Keratinocyte (primary cell): ENCODE measurements around the gene ANXA8. TPM values are rescaled to one million over a fixed set of nuclear protein-coding genes. Genes with fewer than 3 reads are reported as not detected.

Experiments used
- DNase-seq: peaks from one replicate; pipeline ENCODE4 v3.0.0-alpha.2; 2011; ENCODE audit warnings: low read depth, missing footprints, low spot score
- FAIRE-seq: peaks from 2 replicates; lab custom pipeline; 2011; peaks lifted over from hg19 to GRCh38; lab: Jason Lieb, UNC
- H2AFZ ChIP-seq: 2 replicates; pipeline ENCODE4 v1.6.0; 2012; ENCODE audit warnings: low read length, control low read depth, inconsistent platforms; ENCODE audit not compliant: control insufficient read depth
- H3K27ac ChIP-seq: 2 replicates; pipeline ENCODE4 v1.5.1; 2011; ENCODE audit warnings: low read length; ENCODE audit not compliant: control insufficient read depth, insufficient read depth
- H3K27me3 ChIP-seq: 3 replicates; pipeline ENCODE4 v1.6.0; 2011; ENCODE audit warnings: low read length; ENCODE audit not compliant: control insufficient read depth, insufficient read depth; ENCODE audit errors: extremely low read depth
- H3K36me3 ChIP-seq, 2 experiments: 2 replicates in 1 of 2; 3 replicates in 1 of 2; pipeline ENCODE4 v1.5.1; 2011; ENCODE audit warnings: low read length in 2 of 2, mild to moderate bottlenecking in 1 of 2; ENCODE audit not compliant: control insufficient read depth in 2 of 2, insufficient read depth in 2 of 2; ENCODE audit errors: extremely low read depth in 1 of 2
- H3K4me1 ChIP-seq: 3 replicates; pipeline ENCODE4 v1.5.1; 2011; ENCODE audit warnings: low read length; ENCODE audit not compliant: control insufficient read depth, insufficient read depth; ENCODE audit errors: extremely low read depth
- H3K4me2 ChIP-seq: 3 replicates; pipeline ENCODE4 v1.6.0; 2011; ENCODE audit warnings: low read depth, low read length; ENCODE audit not compliant: control insufficient read depth, insufficient read depth; ENCODE audit errors: extremely low read depth
- H3K4me3 ChIP-seq, 3 experiments: fragments of 200-600 bp in 1 of 3; sonication (generic) in 1 of 3; 2 replicates in 2 of 3; 3 replicates in 1 of 3; pipeline ENCODE4 v1.5.1; 2011 to 2016; ENCODE audit warnings: low read length in 3 of 3, mild to moderate bottlenecking in 3 of 3, control low read depth in 2 of 3, inconsistent platforms in 1 of 3, low read depth in 1 of 3, mixed read lengths in 1 of 3, mixed run types in 1 of 3, moderate library complexity in 1 of 3; ENCODE audit not compliant: control insufficient read depth in 2 of 3, insufficient read depth in 2 of 3; ENCODE audit errors: extremely low read depth in 1 of 3
- H3K79me2 ChIP-seq: 2 replicates; pipeline ENCODE4 v1.6.0; 2012; ENCODE audit warnings: low read length; ENCODE audit not compliant: control insufficient read depth, insufficient read depth
- H3K9ac ChIP-seq: 3 replicates; pipeline ENCODE4 v1.6.0; 2011; ENCODE audit warnings: low read length; ENCODE audit not compliant: control insufficient read depth, insufficient read depth; ENCODE audit errors: extremely low read depth
- H3K9me1 ChIP-seq: 3 replicates; pipeline ENCODE4 v1.6.0; 2011; ENCODE audit warnings: low read length; ENCODE audit not compliant: control insufficient read depth, insufficient read depth; ENCODE audit errors: extremely low read depth
- H3K9me3 ChIP-seq: 2 replicates; pipeline ENCODE4 v1.5.1; 2012; ENCODE audit warnings: low read depth, low read length; ENCODE audit not compliant: control insufficient read depth
- H4K20me1 ChIP-seq: 3 replicates; pipeline ENCODE4 v1.6.0; 2011; ENCODE audit warnings: low read length; ENCODE audit not compliant: control insufficient read depth, insufficient read depth; ENCODE audit errors: extremely low read depth
- EZH2 ChIP-seq: IDR thresholded peaks from one replicate; pipeline ENCODE4 v1.6.1; 2012; ENCODE audit warnings: inconsistent platforms, mild to moderate bottlenecking, low read length, moderate library complexity
- dilution Hi-C: fragments of 300-500 bp; cut with MboI; formaldehyde crosslinking; loops from one replicate; pipeline ENCODE4 v1.7.0; 2020; ENCODE audit warnings: low sequenced_read_pairs; ENCODE audit not compliant: extremely low pct_ligation_motif_present
- polyA plus RNA-seq, 5 experiments: library from polyadenylated mRNA; depleted of rRNA in 3 of 5; stranded (reverse) in 3 of 5; stranded (forward) in 1 of 5; unstranded in 1 of 5; fragments of >200 nt; gene quantifications; 1 replicate in 1 of 5; 2 replicates in 3 of 5; 3 replicates in 1 of 5; pipeline versions ENCODE4 v1.2.1 to v1.2.3, GENCODE V29; 2011 to 2012; ENCODE audit warnings: missing spikeins in 2 of 5, low read depth in 1 of 5, low replicate concordance in 1 of 5
- TF ChIP-seq, protein P1 (sequence below), 3 experiments: IDR thresholded peaks in 1 of 3; conservative IDR thresholded peaks in 1 of 3; optimal IDR thresholded peaks in 1 of 3; 2 replicates in 2 of 3; 3 replicates in 1 of 3; pipeline versions ENCODE3 to v1.5.1; 2011; ENCODE audit warnings: low read length in 3 of 3, mild to moderate bottlenecking in 3 of 3, moderate library complexity in 2 of 3, control low read depth in 1 of 3, inconsistent platforms in 1 of 3; ENCODE audit not compliant: insufficient read depth in 2 of 3; ENCODE audit errors: extremely low read depth in 1 of 3

Gene ANXA8
- polyA plus RNA-seq, 1 donor (not counting 4 experiments of a cell fraction or from before 2014, with no cell fraction given), result 820 TPM

GRCh38 chr10:47447209-47447608, 36.7 kb downstream of the ANXA8 start:
- dilution Hi-C loops, result no loop called here
- Histone ChIP-seq H3K36me3 (no peaks in the 10 kb centered on the region), H3K9ac (no peak overlapping the region), H3K9me1 (no peaks in the 10 kb centered on the region), H3K4me1 (no peaks in the 10 kb centered on the region), H3K4me2 (no peak overlapping the region), H3K79me2 (no peaks in the 10 kb centered on the region), H3K27me3 (no peaks in the 10 kb centered on the region), H3K9me3 (peaks cover 3% of the 10 kb centered on the region), H3K27ac (no peak overlapping the region), H4K20me1 (no peaks in the 10 kb centered on the region), H3K4me3 (no peak overlapping the region), H2AFZ (no peak overlapping the region)
- DNase-seq (no peak), FAIRE-seq (no peak)
- no peak for TF ChIP-seq EZH2
- TF ChIP-seq, protein P1, sequence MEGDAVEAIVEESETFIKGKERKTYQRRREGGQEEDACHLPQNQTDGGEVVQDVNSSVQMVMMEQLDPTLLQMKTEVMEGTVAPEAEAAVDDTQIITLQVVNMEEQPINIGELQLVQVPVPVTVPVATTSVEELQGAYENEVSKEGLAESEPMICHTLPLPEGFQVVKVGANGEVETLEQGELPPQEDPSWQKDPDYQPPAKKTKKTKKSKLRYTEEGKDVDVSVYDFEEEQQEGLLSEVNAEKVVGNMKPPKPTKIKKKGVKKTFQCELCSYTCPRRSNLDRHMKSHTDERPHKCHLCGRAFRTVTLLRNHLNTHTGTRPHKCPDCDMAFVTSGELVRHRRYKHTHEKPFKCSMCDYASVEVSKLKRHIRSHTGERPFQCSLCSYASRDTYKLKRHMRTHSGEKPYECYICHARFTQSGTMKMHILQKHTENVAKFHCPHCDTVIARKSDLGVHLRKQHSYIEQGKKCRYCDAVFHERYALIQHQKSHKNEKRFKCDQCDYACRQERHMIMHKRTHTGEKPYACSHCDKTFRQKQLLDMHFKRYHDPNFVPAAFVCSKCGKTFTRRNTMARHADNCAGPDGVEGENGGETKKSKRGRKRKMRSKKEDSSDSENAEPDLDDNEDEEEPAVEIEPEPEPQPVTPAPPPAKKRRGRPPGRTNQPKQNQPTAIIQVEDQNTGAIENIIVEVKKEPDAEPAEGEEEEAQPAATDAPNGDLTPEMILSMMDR (optimal IDR thresholded peaks at IDR 0.05 in 1 of 3, IDR thresholded peaks at IDR 0.05 in 1 of 3, conservative IDR thresholded peaks at IDR 0.05 in 1 of 3; ENCODE audit: extremely low read depth in 1 of 3, insufficient read depth in 2 of 3, low read length in 3 of 3), result no peak

DNA sequence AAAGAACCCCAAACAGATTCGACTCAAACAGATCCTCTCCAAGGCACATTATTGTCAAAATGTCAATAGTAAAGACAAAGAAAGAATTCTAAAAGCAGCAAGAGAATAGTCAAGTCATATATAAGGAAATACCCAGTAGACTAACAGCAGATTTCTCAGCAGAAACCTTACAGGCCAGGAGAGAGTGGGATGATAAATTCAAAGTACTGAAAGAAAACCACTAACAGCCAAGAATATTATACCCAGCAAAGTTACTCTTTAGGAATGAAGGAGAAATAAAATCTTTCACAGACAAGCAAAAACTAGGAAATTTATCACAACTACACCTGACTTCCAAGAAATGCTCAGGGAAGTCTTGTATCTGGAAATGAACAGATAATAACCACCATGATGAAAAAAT, 38.2 kb downstream of the ANXA8 start:
- TF ChIP-seq, protein P1 (optimal IDR thresholded peaks at IDR 0.05 in 1 of 3, IDR thresholded peaks at IDR 0.05 in 1 of 3, conservative IDR thresholded peaks at IDR 0.05 in 1 of 3; ENCODE audit: extremely low read depth in 1 of 3, insufficient read depth in 2 of 3, low read length in 3 of 3), result no peak
- TF ChIP-seq EZH2, result no peak
- H2AFZ ChIP-seq, result no peak overlapping the region
- DNase-seq (no peak), FAIRE-seq (no peak)
- H3K9me3 ChIP-seq, result peaks cover 3% of the 10 kb centered on the region
- H3K4me3 ChIP-seq, result no peak overlapping the region
- H3K27me3 ChIP-seq, result no peaks in the 10 kb centered on the region
- H3K27ac ChIP-seq, result no peak overlapping the region
- no peaks in the 10 kb centered on the region for H3K36me3 ChIP-seq
- no peak overlapping the region for H3K9ac ChIP-seq
- no peaks in the 10 kb centered on the region for H4K20me1 ChIP-seq
- no peaks in the 10 kb centered on the region for H3K4me1 ChIP-seq
- H3K4me2 ChIP-seq, result no peak overlapping the region
- dilution Hi-C loops, result no loop called here
- no peaks in the 10 kb centered on the region for H3K79me2 ChIP-seq
- H3K9me1 ChIP-seq, result no peaks in the 10 kb centered on the region
